Cerebellar nuclear complex (tissue), 1 donor: ENCODE results near the gene EHD4.
A peak's percentile ranks its signal among the peaks of the same experiment; 100 is the strongest.

Source experiments
- DNase-seq, 2 experiments: peaks; one replicate each; lab custom pipeline; 2025; lab: John Stamatoyannopoulos, UW

EHD4 gene

DNA sequence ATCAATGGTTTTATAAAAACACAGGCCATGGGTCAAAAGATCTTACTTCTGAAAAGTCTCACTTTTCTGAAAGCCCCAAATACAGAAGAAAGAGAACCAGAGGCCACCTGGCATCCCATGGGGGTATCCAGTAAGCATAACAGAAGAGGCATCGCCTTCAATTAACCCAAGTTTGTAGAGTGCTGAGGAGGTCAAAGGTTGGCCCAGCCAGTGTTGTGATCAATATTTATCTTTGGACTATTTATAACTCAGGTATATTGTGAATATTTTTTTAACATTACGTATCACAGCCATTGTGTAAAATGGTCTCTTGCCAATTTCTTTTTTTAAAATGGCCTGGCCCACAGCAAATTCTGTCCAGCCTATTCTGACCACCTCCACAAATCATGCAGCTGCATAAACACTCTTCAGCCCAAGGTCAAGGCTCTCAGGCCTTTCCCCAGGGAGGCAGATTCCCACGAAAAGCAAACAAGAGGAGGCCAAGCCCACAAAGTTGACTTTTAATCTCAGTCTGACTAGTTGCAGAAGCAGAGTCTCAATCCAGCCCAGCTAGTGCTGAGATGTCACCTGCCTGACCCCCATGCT, 52.3 kb downstream of the EHD4 start:
- no peak for DNase-seq

DNA sequence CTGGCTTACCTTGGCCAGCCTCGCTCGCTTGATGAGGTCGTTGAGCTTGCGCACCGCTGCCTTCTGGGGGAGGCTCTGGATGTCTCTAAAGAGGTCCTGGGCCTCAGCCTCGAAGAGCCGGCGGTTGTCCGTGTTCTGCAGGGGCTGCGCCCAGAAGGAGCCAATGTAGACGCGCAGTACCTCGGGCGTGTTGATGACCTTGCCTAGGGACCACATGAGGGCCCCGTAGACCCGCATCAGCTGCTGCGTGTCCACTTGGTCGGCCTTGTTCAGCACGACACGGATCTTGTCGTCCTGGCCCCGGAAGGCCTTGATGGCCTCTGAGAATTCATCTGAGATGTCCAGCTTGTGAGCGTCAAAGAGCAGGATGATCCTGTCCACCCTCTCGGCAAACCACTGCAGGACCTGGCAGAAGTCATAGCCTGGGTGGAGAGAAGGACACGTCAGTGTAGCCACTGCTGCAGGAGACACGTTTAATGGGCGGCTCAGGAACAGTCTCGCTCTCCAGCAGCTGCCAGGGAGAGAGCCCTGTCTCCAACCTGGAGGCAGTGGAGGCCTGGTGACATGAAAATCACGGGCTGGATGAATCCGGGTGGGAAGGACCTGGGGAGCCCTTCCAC, 53.0 kb downstream of the EHD4 start:
- DNase-seq = no peak

DNA sequence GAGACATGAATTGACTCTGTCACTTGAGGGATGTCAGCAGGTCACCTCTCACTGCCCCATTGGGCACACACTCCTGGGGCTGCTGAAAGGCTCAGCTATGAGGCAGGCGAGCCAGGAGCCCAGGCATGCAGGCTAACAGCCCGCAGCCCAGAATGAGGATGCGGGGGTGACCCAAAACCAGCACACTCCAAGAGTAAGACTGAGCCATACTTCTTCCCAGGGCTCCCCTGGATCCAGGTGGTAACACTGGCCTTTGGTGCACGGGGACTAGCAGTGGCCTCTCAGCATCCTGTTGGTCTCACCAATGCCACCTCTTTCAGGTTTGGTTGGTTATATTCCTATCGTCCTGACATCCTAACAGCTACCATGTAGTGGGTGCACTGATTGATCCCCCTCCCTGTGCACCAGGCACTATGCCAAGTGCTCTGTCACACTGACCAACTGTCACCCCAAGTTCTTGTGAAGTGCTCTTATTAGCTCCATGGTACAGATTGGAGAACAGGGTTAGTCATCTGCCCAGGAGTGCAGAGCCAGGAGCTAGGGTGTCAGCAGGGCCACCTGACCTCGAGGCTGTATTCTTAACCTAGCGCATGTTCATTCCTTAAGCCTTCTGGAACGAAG, 53.7 kb downstream of the EHD4 start:
- no peak for DNase-seq

DNA sequence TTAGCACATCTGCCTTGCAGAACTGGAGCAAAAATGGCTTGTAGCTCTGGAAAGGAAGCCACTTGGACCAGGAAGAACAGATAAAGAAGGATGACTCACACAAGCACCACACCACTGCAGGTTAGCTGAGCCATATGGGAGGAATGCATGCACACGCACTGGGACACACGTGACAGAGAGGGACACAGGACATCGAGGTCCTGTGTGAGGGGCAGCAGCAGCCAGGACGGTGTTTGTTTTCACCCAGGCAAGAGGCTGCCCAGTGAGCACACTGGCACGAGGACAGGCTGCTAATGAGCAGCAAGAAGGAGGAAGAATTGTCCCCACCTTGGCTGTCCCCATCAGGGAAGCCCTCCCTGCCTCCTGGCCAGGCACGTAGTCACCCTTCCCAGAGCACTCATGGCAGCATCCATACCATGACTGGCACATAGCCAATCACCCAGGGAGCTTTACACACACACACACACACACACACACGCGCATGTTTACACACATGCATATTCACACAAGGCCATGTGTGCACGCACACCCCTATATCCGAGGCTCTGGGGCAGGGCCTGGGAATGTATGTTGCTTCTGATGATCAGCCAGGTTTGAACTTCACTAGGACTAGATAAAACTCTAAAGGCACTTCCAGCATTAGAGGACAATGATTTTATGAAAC, 54.5 kb downstream of the EHD4 start:
- DNase-seq = no peak

DNA sequence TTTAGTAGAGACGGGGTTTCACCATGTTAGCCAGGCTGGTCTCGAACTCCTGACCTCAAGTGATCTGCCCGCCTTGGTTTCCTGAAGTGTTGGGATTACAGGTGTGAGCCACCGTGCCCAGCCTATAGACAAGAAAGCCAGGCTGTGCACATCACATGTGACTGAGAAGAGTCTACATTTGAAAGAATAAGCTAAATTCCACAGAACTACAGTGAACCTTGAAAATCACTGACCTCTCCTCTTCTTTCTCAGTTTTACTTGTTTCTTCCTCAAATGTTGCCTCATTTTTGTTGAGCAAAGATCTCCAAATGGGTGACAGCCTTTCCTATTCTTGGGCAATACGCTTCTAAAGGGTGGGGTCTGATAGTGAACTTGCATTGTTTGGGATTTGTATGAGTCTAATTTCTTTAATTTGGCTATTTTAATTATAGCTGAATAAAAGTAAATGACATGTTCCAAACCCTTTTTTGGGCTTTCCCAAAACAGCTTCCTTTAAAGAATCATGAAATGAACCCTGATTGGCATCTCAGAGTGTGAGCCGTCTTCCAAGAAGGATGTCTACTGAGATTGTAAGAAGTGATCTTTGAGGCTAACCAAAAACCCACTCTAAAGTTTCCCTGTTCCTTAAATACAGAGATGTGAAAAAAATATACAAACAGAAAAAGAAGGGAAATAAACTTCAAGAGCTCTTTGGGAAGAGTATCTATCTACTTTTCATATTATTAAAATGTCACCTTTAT, 56.9 kb downstream of the EHD4 start:
- DNase-seq = no peak

DNA sequence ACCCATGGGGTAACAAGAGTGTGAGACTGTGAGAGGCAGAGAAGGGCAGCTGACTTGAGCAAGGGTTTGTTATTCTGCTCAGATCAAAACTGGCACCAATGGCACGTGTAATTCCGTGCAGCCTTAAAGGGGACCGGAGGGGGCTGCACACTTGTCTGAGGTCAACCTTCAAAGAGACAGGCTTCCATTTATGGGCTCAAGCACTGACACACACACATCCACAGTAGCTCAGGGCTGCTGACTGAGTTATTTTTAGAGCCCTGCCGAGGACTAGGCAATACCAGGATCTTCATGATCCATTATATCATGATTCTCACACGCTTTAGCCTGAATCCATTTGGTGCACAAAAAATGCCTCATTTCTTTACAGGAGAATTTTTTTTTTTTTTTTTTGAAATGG, 57.9 kb downstream of the EHD4 start:
- no peak for DNase-seq

DNA sequence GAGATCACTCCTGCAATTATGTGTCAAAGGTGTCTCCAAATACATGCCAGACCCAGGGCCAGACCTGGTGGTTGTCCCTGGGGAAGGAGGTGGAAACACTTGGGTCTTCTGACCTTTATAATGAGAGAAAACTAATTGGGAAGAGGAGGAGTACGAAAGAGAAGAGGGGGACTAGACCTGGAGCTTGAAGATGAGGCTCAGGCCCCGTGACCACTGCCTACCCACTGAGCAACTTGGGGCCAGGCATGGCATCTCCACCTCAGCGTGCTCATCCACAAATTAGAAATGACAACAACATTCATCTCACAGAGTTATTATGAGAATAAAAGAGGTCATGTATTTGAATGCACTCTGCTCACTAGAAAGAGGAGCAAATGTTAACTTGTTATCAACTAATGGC, 59.1 kb downstream of the EHD4 start:
- DNase-seq = no peak

DNA sequence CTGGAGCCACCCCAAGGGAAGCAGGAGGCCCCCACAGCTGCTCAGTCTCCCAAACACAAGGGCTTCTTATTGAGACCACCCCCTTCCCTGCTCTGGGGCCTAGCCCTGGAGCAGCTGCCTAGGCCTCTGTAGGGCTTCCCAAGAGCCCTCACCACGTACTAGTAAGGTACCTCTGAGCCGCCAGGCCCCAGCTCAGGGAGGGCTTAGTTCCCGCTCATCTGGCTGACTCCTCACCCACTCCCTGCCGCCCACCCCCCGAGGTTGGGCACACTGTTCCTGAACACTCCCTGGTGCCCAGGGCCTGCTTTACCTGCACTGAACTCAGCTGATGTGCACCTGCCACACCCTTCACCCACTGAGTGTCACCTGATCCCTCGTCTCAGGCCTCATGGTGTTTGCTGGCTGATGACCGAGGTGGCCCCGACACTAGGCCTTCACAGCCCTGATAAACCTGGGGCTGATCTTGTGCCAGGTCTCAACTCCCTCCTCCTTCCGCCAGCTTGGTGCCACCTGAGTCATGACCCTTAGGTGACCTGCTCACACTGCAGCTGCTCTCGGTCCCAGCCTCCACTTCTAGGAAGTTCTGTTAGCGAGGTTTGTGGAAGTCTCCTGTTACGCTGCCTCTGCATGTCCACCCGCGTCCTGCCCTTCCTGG, 60.5 kb downstream of the EHD4 start:
- DNase-seq = no peak

DNA sequence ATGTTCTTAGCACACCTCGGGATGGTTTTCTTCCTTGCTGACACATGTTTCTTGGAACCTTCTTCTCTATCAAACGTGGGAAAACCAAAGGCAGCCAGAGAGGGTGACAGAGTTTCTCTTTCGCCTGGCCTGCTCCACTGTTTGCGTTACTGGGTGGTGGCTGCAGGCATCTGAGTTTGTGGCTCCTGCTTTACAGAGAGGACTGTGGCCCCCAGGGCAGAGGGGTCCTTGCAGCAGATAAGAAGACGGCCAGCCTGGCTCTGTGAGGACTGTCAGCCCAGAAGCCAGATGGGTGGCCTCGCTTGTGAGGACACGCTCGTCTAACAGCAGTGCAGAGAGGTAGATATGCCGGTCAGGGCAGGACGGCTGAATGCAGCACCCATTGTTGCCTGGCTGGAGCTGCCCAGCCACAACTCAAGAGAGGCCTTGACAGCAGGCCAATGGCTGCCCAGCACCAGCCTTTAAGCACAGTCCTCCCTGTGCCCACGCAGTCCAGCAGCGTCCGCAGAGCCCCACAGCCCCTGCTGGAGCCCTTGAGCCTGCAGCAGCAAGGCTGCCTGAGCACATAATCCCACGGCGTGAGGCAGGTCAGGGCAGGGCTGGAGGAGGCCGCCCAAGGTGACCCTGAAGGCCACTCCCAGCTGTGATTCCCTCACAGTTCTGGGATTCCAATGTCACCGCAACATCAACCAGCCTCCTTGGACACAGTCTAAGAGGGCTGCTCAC, 63.5 kb downstream of the EHD4 start:
- no peak for DNase-seq

DNA sequence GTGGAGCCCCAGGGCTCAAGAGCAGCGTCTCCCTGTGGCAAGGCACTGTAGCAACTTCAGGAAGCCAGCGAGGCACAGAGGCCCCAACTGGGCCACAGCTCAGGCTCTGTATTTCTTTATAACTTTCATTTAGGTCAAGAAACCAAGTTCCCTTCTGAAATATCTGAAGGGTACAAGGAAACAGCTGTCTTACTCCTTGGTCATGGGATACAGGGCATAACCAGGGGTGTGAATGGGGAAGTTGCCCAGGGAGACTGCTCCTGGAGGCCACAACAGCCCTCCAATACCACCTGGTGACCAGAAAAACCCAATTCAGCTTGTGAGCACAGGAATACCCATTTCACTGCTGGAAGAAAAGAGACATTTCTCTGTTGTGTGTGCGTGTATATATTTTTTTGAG, 65.2 kb downstream of the EHD4 start:
- no peak for DNase-seq

DNA sequence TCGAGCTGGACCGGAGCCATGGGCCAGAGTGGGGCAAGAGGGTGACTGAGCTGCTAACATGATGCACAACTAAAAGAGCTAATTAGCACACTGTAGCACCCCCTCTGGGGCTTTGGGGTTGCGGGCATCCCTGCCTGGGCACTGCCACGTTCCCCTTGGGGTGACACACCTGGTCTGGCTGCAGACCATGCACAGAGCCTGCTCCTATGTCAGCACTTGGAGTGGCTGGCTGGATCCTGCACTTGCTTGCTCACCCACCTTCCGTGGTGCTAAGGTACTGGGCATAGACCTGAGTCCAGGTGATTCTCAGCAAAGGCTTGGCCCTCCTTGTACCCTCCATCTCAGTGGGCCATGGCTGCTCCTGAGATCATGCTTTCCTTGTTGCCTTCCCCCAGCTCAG, 65.7 kb downstream of the EHD4 start:
- DNase-seq = no peak

DNA sequence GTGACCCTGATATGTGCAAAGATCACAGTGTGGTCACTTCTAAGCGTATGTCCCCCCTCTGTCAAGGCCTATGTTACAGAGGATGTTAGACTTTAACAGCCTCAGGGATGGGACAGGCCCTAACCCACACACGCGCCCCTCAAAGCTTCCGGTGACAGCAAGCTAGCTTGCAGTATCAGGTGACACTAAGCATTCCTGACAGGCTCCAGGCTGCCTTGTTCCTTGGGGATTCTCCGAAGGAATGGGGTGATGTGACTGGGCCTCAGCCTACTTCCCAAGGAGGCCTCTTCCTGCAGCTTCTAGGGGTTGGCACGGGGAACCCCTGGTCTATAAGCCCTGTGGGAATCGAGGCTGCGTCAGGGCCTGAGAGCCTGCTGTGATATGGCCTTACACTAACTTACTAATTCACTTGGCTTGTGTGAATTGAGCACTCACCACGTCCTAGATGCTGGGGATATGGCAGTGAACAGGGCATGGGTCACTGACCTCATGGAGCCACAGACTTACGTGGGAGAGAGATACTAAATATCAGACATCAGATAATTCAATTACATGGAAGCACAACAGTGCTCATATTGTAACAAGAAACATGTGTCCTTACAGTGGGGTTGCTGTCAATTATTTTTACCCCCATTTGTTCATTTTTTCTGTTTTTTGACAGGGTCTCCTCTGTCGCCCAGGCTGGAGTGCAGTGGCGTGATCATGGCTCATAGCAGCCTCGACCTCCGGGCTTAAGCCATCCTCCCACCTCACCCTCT, 67.1 kb downstream of the EHD4 start:
- DNase-seq = no peak

DNA sequence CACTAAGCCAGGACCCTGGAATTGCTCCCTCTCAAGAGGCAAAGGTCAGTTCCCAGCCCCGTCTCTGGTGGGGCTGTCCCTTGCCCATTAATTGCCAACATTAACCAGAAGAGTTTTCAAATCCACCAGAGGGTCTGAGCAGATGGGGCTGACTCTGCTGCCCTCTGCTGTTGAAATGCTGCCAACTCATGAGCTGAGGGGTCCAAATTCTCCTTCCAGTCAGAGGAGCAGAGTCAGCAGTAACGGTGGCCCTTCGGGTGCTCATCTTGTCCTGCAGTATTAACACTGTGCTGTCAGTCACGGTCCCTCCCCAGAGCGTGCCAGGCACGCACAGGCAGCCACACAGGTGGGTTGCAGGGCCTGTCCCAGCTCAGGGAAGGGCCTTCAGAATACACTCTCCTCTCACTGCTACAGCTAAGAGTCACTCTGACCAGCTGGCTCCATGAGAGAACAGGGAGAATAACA, 67.8 kb downstream of the EHD4 start:
- peak in 1 of 2 experiments; percentile 68 for DNase-seq

DNA sequence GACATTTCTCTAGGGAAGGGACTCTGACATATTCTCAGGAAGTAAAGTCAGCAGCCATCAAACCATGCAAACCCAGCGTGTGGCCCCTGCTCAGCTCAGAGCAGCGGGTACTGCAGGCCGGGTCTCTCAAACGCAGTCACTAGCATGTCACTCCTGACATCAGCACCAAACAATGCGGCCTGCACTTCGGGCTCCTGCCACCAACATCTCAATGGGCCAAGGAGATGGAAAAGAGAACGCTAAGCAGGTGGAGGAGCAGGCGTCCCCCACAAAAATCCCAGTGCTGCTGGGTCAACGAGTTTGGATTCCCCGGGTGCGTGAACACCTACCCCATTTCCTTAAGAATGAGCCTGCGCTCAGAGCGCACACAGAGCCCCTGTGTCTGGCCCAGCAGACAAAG, 68.6 kb downstream of the EHD4 start:
- no peak for DNase-seq

DNA sequence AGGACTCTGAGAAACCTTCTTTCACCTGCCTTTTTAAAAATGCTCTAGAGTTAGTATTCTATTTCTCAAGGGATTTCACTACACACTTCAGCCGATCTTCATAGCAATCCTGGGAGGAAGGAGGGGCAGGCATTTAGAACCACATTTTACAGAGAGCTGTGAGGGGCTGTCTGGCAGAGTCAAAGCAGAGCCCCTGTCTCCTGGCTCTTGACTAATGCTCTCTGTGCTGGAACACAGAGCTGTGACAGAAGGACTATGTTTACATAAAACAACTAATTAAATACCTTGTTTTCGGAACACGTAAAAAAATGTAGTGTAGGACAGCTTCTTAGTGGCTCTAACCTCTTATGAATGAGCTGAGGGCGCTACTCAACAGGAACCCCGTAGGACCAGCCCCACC, 70.9 kb downstream of the EHD4 start:
- DNase-seq = no peak

DNA sequence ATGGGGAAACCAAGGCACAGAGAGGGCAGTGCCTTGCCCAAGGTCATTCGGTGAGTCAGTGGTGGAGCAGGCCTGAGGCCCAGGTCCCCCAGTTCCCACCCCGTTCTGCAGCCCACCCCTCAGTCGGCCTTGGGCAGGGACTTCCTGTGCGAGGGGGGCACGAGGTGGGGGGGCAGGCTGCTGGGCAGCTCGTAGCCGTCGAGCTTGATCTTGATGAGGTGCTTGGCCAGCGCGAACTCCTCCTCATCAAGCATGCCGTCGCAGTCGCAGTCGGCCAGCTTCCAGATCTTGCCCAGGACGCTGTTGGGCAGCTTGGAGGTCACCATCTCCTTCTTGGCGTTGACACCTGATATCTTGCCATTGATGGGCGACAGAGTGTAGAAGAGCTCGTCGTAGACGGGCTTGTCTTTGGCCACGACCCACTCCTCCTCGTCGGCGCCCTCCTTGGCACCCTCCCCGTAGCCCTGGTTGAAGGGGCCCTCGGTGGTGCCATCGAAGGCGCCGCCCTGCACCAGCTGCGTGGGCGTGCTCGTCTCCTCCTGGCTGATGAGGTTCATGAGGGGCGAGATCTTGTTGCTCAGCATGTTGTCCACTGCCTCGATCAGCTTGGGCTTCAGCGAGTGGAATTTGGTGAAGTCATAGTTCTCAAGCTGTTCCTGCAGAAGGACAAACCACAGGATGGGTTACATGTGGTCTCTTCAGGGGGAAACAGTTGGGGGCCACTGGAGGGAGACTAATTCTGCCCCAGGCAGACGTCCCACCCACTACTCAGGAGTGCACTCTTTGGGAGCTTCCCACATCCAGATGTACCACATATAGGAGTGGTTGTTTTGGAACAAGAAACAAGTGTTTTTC, 71.6 kb downstream of the EHD4 start:
- DNase-seq = no peak

DNA sequence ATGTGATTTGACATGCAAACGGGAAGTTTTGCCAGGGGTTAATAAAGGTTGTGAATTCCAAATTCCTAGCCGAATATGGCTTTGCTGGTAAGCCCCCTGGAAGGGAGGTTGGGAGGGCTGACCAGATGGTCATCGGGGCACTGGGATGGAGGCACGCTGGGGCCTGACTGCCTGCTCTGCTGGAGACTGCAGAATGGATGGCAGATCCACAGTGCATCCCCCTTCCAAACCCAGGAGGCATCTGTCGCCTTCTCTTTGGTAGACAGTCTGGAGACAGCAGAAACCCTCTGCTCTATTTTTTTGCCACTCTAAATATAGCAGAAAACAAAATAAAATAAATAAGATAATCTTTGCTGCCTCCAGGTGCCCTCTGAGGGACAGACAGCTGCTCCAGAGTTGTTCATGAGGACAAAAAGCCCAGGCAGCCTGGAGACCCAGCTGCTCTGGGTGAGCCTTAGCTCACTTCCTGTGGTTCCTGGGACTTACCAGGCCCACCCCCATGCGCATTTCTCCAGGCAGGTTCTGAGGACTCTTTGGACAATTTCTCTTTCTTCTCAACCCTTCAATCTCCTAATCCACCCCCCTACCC, 72.4 kb downstream of the EHD4 start:
- peak; percentile 37 to 76 for DNase-seq

DNA sequence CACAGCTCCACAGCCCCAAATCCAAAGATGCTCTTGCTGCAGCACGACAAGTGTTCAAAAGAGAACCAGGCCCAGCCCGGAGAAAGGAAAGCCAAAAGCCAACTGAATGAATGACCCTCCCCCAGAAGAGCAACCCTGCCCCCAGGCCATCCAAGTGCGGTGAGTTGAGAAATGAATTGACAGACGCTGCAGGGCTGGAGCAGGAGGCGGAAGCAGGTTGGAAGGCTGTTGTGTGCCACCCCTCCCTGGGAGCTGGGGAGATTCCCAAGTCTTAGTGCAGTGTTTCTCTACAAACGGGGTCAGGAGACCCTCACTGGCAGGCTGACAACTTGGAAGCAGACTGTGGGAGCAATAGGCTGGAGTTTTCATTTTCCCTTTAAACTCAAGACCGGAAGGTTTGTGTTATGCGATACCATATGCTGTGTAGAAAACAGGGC, 75.0 kb downstream of the EHD4 start:
- DNase-seq = no peak

DNA sequence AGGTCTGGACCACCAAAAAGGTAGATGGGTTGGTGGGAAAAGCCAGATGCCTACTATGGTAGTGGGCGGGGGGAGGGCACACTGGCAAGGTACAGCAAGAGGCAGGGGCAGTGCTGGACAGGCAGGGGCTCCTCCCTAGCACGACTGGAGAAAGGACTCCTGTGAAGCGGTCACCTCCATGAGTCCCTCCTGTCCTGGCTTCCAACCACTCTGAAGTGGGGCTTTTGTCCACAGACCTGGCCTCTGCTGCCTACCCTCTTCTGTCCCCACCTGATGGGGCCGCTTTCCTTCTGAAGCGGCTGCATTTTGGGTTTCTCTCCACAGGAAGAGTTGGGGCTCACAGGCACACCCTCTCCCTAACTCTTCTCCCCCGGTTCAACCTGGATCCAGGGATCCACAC, 75.8 kb downstream of the EHD4 start:
- no peak for DNase-seq
